Activated CD8-positive, alpha-beta memory T cell treated with anti-CD3 and anti-CD28 coated beads for 4 hours (primary cell): ENCODE results near the gene DCLRE1C.
"Not testable (repeated sequence)": the region's sequence is repeated elsewhere in the genome, so short reads cannot be mapped to it uniquely, and the experiment has no call there.

ENCODE experiments used
- DNase-seq, 2 donors: peaks; one replicate each; pipeline ENCODE4 v3.0.0-alpha.2; 2020; ENCODE audit warnings: low read depth in 2 of 2

The DCLRE1C gene

DNA sequence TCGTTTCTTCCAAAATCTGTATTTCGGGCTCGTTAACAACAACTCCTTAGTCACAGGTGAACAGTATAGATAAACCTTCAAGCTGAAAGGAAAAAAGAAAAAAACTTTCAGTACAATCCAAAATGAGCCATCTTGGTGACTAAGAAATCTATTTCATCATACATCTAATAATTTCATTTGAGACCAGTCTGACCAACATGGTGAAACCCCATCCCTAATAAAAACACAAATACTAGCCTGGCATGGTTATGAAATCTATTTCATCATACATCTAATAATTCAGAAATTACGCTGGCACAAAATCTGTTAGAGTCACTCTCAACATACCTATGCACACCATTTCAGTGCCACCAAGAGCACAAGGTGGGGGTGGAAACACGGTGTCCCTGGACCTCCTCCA lies 8.8 kb downstream of the DCLRE1C start:
- DNase-seq = no peak

- DNase-seq = not testable (repeated sequence)
Measured at GRCh38 chr10:14942950-14943338, 11.0 kb downstream of the DCLRE1C start.

- not testable (repeated sequence) for DNase-seq
Measured at GRCh38 chr10:14942147-14942949, 11.5 kb downstream of the DCLRE1C start.

- DNase-seq = not testable (repeated sequence)
Measured at GRCh38 chr10:14938971-14939370, 14.9 kb downstream of the DCLRE1C start.

DNA sequence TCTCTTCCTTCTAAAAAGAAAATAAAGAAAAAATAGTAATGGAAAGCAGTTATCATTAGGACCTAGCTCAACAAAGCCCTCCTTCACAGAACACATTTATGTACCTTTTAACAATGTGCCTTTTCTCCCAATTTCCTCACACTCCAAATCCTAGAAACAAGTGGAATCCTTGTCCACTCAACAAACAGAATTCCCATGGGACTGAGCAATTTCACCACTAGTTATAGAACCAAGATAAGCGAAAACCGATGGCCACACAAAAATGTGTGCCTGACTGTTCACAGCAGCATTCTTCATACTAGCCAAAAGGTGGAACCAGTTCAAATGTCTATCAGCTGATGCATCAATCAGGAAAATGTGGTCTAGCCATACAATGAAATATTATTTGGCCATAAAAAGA lies 17.3 kb downstream of the DCLRE1C start:
- no peak for DNase-seq

GRCh38 chr10:14930610-14931009 lies 23.3 kb downstream of the DCLRE1C start:
- DNase-seq = no peak

- DNase-seq = no peak
Measured at GRCh38 chr10:14926722-14927416, 27.0 kb downstream of the DCLRE1C start.

GRCh38 chr10:14926061-14926470 lies 27.8 kb downstream of the DCLRE1C start:
- no peak for DNase-seq

DNA sequence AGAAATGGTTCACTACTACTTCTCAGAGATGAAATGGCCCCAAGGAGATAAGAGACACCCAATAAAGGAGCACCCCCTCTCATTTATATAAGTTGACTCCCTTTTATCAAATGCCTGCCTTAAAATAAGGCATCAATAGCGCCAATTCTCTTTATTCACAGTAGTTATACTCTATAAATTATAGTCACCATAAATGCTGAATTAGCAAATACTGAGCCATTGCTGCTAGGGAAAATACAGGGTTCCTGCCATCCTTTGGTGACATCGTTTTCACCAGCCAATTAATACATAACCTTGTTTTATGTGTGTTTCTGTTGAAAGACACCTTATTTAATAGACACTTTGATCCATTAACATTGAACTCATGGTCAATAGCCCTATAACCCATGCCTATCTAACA lies 28.6 kb downstream of the DCLRE1C start:
- no peak for DNase-seq

DNA sequence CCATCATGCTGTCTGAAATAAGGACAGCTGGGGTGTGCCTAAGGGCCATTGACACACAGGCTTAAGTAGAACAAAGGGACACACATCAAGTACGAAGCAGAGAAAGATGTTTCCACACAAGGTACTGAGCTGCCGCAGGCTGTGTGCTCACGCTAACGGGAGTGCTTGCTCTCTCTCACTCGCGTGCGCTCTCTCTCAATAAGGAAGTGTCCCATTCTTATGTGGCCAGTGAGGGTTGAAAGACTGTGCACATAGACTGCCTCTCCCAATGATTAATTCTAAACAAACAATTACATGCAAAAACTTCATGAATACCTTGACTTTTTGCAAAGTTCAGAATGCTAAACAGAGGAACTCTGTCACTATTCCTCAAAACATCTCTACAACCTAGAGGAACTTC lies 29.9 kb downstream of the DCLRE1C start:
- no peak for DNase-seq

DNA sequence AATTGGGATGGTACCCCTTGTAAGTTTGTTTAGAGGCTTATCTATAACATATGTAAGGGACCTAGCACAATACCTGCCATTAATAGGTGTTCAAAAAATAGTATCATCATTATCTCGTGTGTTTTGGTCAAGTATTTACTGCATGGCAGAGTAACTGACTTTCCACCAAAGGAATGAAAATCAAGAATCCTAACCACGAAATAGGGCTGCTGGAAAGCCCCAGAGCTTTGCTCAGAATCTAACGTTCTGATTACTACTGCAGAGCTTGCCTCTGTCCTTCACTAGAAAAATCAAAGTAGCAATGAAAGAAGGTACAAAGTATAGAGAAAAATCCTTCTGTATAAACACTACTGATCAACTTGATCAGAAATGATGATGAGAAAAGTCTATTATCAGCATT lies 34.9 kb downstream of the DCLRE1C start:
- no peak for DNase-seq

DNA sequence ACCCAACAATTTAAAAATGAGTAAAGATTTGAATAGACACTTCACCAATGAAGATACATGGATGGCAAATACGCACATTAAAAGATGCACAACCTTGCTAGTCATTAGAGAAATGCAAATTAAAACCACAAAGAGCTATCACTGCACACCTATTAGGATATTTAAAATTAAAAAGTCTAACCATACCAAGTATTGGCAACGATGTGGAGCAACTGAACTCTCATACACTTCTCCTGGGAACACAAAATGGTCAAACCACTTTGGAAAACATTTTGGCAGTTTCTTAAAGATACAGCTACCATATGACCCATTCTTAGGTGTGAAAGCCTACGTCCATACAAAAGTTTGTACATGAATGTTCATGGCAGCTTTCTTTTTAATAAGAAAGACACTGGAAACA lies 36.1 kb downstream of the DCLRE1C start:
- no peak for DNase-seq

DNA sequence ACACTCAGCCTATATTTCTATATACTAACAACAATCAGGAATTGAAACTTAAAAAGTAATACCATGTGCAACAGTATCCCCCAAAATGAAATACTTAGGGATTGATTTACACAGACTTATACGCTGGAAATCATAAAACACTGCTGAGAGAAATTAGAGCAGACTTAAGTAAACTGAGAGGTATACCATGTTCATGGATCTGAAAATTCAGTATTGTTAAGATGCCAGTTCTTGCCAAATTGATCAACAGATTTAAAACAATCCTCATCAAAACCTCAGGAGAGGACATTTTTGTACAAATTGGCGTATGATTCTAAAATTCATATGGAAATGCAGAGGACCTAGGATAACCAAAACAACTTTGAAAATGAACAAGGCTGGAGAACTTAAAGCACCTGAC lies 37.3 kb downstream of the DCLRE1C start:
- no peak for DNase-seq

DNA sequence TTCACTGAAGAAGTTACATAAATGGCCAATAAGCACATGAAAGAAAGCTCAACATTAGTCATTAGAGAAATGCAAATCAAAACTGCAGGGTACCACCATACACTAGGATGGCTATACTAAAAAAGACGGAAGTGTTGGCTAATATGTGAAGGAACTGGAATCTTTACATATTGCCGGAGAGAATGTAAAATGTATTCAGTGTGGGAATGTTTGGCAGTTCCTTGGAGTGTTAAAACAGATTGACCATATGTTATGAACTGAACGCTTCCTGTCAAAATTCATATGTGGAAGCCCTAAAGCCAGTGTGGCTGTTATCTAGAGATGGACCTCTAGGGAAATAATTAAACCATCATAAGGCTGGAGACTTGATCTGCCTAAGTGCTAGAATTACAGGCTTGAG lies 42.1 kb downstream of the DCLRE1C start:
- no peak for DNase-seq

- DNase-seq = no peak
Measured at GRCh38 chr10:14910953-14911352, 42.9 kb downstream of the DCLRE1C start.

DNA sequence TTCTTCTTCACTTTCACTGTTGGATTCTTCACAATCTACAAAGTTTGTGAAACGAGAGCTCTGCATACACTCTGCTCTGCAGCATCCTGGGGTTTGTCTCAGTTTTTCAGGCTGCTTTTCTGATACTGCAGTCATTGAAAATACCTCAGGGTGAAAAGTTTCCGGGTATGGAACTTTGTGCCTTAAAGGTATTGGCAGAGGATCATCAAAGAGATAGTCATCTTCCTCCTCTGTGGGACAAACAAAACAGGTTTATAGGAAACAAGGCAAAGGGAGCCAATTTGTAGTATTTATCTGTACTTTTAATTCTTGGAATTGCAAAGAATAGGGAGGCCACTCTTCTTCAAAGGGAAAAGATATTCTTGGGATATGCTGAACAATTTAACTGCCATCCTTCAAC lies 44.8 kb downstream of the DCLRE1C start:
- DNase-seq = no peak

- DNase-seq = not testable (repeated sequence)
Measured at GRCh38 chr10:14907591-14907990, 46.3 kb downstream of the DCLRE1C start.

GRCh38 chr10:14906765-14907164 lies 47.1 kb downstream of the DCLRE1C start:
- DNase-seq = no peak

GRCh38 chr10:14905890-14906289 lies 48.0 kb downstream of the DCLRE1C start:
- DNase-seq = no peak

DNA sequence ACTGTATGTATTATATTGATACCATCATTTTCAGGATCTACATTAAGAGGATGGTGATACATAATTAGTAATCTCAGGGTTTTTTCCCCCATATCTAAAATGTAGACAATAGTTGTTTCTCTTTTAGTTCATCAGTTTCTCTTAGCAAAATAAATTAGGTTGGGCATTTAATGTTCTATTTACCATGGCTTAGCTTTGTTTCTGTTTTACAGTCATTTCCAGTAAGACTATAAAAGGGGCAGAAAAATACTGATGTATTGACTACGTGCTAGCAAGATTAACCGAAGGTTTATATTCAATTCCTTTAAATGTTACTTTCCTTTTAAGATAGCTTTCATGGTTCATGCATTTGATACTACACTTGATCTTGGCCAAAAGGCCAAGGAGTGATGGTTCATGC lies 49.0 kb downstream of the DCLRE1C start:
- DNase-seq = no peak

- DNase-seq = no peak
Measured at GRCh38 chr10:14904316-14904732, 49.6 kb downstream of the DCLRE1C start.

- DNase-seq = no peak
Measured at GRCh38 chr10:14891151-14891550, 62.7 kb downstream of the DCLRE1C start.

GRCh38 chr10:14889318-14889717 lies 64.6 kb downstream of the DCLRE1C start:
- DNase-seq = no peak
